Pancreas (tissue), 10 donors: ENCODE measurements around the gene TRPC4AP. TPM values are rescaled to one million over a fixed set of nuclear protein-coding genes. Genes with fewer than 3 reads are reported as not detected.

ENCODE experiments used
- ATAC-seq, 4 donors: fragments of 200-7000 bp; cut with Tn5 transposase; one replicate each; pipeline versions ENCODE4 v1.8.0 to v1.9.1; 2020; ENCODE audit warnings: mild to moderate bottlenecking in 4 of 4, moderate library complexity in 4 of 4
- DNase-seq, 6 donors: peaks; one replicate each; pipeline ENCODE4 v3.0.0-alpha.2; 2020
- FAIRE-seq: peaks from 2 replicates; lab custom pipeline; 2012; peaks lifted over from hg19 to GRCh38; lab: Jason Lieb, UNC
- H3K27ac ChIP-seq, 4 donors: fragments of 200-600 bp; sonication (generic); 1 replicate in 3 of 4; 2 replicates in 1 of 4; pipeline versions ENCODE4 v1.5.0 to v1.8.0; 2020
- H3K27me3 ChIP-seq, 4 donors: fragments of 200-600 bp; one replicate each; pipeline ENCODE4 v1.8.0; 2021
- H3K36me3 ChIP-seq, 3 donors: fragments of 200-600 bp; sonication (generic) in 1 of 3; one replicate each; pipeline versions ENCODE4 v1.5.0 to v1.8.0; 2020 to 2021
- H3K4me1 ChIP-seq, 3 donors: fragments of 200-600 bp; one replicate each; pipeline ENCODE4 v1.8.0; 2021
- H3K4me3 ChIP-seq, 4 donors: fragments of 200-600 bp; sonication (generic) in 2 of 4; one replicate each; pipeline versions ENCODE4 v1.5.0 to v1.8.0; 2020 to 2021
- H3K9me3 ChIP-seq, 4 donors: fragments of 200-600 bp; one replicate each; pipeline ENCODE4 v1.8.0; 2021
- WGBS, 2 donors: extraction: QIAGEN DNeasy Blood & Tissue Kit; methylation state at CpG; one replicate each; pipeline ENCODE4 v1.1.7; 2013; 5-methylcytosine and 5-hydroxymethylcytosine counted together
- intact Hi-C, 3 donors: fragments of 100-400 bp; cut with DNase I; formaldehyde crosslinking; loops; one replicate each; pipeline versions ENCODE4 v1.11.1 to v1.14.2; 2022
- polyA plus RNA-seq, 2 donors: library from polyadenylated mRNA; stranded (reverse); fragments of 200-250 nt; gene quantifications; one replicate each; pipeline ENCODE4 v1.2.3, GENCODE V29; 2013
- total RNA-seq, 6 donors: library from RNA; stranded (reverse); fragmentation: NEBNext Ultra II Directional in 4 of 6; extraction: Animal tissue kit (Norgen Biotek cat#: 25700) in 4 of 6; gene quantifications; one replicate each; pipeline versions ENCODE4 v1.2.1 to v1.2.4, GENCODE V29; 2021 to 2023
- TF ChIP-seq, protein P1 (sequence below), 4 donors: fragments of 200-600 bp; sonication (generic) in 3 of 4; IDR thresholded peaks; one replicate each; pipeline versions ENCODE4 v1.5.0 to v1.8.0; 2021; ENCODE audit warnings: antibody characterized with exemption in 4 of 4
- donor health status: healthy with polysubstance abuse.
- donor health status: DM: no; HTN: no; CAD: no; lungs with moderate emphysema.
- donor health status: DM: no; HTN: no; CAD: no.
- donor health status: control.
- donor health status: control.
- donor health status: Bipolar disorder and iron deficiency.
- donor health status: DM: yes; HTN: yes; CAD: no.
- donor health status: DM: no; HTN: no; CAD: no.
- donor health status: DM: no; HTN: no; CAD: no.
- donor health status: DM: yes; HTN: yes; CAD: no.

TRPC4AP gene
- total and polyA plus RNA-seq, 8 donors: 30.7 to 43.1 (median 34.0) TPM

- no peaks in the 10 kb centered on the region for H3K9me3 ChIP-seq
- no peaks in the 10 kb centered on the region for H3K4me1 ChIP-seq
- H3K27me3 ChIP-seq: no peaks in the 10 kb centered on the region
- DNase-seq (no peak), FAIRE-seq (no peak), ATAC-seq (no peak)
- intact Hi-C loops: no loop called here
- H3K27ac ChIP-seq: no peak overlapping the region
- 89 to 91% methylated on average over 9 of the region's 9 CpGs for WGBS, 2 donors
- TF ChIP-seq, protein P1, sequence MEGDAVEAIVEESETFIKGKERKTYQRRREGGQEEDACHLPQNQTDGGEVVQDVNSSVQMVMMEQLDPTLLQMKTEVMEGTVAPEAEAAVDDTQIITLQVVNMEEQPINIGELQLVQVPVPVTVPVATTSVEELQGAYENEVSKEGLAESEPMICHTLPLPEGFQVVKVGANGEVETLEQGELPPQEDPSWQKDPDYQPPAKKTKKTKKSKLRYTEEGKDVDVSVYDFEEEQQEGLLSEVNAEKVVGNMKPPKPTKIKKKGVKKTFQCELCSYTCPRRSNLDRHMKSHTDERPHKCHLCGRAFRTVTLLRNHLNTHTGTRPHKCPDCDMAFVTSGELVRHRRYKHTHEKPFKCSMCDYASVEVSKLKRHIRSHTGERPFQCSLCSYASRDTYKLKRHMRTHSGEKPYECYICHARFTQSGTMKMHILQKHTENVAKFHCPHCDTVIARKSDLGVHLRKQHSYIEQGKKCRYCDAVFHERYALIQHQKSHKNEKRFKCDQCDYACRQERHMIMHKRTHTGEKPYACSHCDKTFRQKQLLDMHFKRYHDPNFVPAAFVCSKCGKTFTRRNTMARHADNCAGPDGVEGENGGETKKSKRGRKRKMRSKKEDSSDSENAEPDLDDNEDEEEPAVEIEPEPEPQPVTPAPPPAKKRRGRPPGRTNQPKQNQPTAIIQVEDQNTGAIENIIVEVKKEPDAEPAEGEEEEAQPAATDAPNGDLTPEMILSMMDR (IDR thresholded peaks at IDR 0.05): no peak
- H3K36me3 ChIP-seq: no peaks in the 10 kb centered on the region
- no peak overlapping the region for H3K4me3 ChIP-seq
Measured at GRCh38 chr20:34970846-34971560, 121.6 kb downstream of the TRPC4AP start.

- TF ChIP-seq, protein P1 (IDR thresholded peaks at IDR 0.05): no peak
- intact Hi-C loops: no loop called here
- ATAC-seq (no peak), DNase-seq (no peak), FAIRE-seq (no peak)
- Histone ChIP-seq H3K27me3 (no peaks in the 10 kb centered on the region), H3K4me3 (no peak overlapping the region), H3K9me3 (no peaks in the 10 kb centered on the region), H3K36me3 (no peaks in the 10 kb centered on the region), H3K4me1 (no peaks in the 10 kb centered on the region), H3K27ac (no peak overlapping the region)
- 89 to 92% methylated on average over 7 of the region's 7 CpGs for WGBS, 2 donors
Measured at GRCh38 chr20:34970193-34970840, 122.3 kb downstream of the TRPC4AP start.

GRCh38 chr20:34968042-34968775, 124.4 kb downstream of the TRPC4AP start:
- Histone ChIP-seq H3K27me3 (no peaks in the 10 kb centered on the region), H3K36me3 (no peaks in the 10 kb centered on the region), H3K4me1 (no peaks in the 10 kb centered on the region), H3K9me3 (no peaks in the 10 kb centered on the region), H3K4me3 (no peak overlapping the region), H3K27ac (no peak overlapping the region)
- TF ChIP-seq, protein P1 (IDR thresholded peaks at IDR 0.05): no peak
- intact Hi-C loops: no loop called here
- WGBS, 2 donors: 77 to 78% methylated on average over 7 of the region's 7 CpGs
- DNase-seq (no peak), FAIRE-seq (no peak), ATAC-seq (no peak)

DNA sequence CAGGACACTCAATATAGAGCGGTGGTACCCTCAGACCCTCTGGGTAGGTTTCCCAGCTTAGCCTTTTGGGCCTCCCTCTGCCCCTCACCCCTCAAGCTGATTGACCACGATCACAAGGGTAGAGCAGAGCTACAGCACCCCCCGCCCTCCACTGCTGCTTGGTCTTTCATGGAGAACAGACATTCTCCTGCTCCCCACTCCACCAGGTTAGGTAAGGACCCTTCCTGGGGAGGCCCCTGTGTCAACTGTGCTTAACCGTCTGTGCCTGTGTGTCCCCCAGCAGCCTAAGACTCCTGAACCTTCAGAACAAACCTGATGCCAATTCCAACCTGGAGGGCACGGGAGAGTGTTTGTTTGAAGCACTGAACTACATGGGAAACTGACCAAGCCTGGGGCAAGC, 125.2 kb downstream of the TRPC4AP start:
- H3K9me3 ChIP-seq: no peaks in the 10 kb centered on the region
- WGBS, 2 donors: 80% methylated on average over 5 of the region's 5 CpGs
- no peak overlapping the region for H3K27ac ChIP-seq
- TF ChIP-seq, protein P1 (IDR thresholded peaks at IDR 0.05): no peak
- no peaks in the 10 kb centered on the region for H3K4me1 ChIP-seq
- no peak for FAIRE-seq
- no peak overlapping the region for H3K4me3 ChIP-seq
- DNase-seq: no peak
- intact Hi-C loops: no loop called here
- H3K27me3 ChIP-seq: no peaks in the 10 kb centered on the region
- no peak for ATAC-seq
- no peaks in the 10 kb centered on the region for H3K36me3 ChIP-seq
